GM21423 (cell line): ENCODE data around the gene RNF113A.
"Not testable (repeated sequence)": the region's sequence is repeated elsewhere in the genome, so short reads cannot be mapped to it uniquely, and the experiment has no call there.

Experiments
- ATAC-seq: cut with Tn5 transposase; IDR thresholded peaks from one replicate; pipeline ENCODE4 v1.9.1; 2021; ENCODE audit warnings: mild to moderate bottlenecking, moderate library complexity; ENCODE audit not compliant: unreplicated experiment

RNF113A gene

GRCh38 chrX:119871599-119872395, at the start of gene RNF113A, which contains the start of gene NDUFA1:
Gene RNF113A (minus strand): TSS chrX:119871733. CDS start chrX:119871613, 120 bp downstream.
Gene NDUFA1 (plus strand): TSS chrX:119871832. CDS start chrX:119871912, 80 bp downstream.
- ATAC-seq = peak; percentile 94

DNA sequence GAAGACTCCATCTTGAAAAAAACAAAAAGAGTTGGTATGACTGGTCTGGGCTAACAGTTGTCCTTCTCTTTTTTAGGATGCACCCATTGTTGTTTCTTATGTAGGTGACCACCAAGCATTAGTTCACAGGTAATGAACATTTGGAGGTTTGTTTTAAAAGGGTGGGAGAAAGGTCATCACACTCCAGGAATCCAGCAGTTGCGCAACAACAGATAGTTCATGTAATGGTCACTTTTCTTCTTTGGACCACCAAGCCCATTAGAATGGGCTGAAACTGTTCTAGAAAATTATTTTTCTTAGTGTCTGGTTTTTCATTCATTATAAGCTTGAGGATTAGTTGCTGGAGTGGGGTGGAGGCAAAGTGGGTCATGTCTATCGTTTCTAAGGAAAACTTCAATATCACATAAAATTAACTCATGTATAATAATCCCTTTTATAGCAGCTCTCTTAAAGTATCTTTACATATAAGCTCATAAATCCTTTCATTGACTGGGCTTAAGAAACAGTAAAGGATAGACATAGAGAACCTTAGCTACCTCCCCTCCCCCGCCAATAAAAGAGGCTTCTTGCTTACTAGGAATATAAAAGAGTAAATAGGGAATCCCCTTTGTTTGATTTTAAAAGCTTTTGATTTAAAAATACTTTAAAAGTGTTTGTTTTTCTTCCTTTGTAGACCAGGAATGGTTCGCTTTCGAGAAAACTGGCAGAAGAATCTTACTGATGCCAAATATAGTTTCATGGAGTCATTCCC, 48.5 kb upstream of the RNF113A start:
- no peak for ATAC-seq

- ATAC-seq = no peak
Observed at GRCh38 chrX:119917877-119918276, 46.3 kb upstream of the RNF113A start.

DNA sequence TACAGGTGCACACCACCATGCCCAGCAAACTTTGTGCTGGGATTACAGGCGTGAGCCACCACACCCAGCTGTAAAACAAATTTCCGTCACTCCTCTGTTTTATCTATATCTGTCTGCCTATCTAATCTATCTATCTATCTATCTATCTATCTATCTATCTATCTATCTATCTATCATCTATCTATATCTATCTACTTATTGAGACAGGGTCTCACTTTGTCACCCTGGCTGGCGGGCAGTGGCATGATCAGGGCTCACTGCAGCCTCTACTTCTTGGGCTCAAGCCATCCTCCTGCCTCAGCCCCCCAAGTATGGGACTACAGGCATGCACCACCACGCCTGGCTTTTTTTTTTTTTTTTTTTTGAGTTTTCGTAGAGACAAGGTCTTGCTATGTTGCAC, 44.8 kb upstream of the RNF113A start:
- ATAC-seq = no peak

DNA sequence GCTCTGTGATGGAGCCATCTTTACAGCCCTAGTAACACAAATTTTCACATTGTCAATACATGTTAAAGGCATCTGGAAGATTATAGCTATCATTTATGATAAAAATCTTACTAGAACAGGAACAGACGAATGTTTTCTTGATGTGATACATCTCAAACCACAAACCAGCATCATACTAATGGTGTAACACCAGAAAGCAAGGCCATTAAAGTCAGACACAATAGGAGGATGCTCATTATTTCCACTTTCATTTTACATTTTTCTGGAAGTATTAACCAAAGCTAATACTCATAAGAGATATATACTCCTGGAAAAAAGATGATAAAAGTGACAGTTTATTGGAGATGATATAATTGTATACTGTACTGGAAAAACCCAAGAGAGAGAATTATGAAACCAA, 29.4 kb upstream of the RNF113A start:
- no peak for ATAC-seq

DNA sequence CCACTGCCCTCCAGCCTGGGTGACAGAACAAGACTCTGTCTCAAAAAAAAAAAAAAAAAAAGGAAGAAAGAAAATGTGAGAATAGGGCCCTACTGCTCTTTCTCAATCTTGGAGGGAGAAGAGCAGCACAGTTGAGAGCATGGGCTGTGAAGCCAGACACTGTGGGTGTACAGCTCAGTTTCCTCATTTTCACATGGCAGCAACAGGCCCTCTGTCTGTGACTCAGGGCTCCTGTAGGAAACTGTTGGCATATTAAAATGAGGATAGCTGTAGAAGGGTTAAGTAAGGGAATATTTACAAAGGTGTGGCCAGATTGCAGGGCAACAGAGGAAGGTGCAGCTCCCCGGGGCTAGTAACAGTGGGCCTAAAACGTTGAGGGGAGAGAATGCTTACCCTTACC, 27.6 kb upstream of the RNF113A start:
- no peak for ATAC-seq

DNA sequence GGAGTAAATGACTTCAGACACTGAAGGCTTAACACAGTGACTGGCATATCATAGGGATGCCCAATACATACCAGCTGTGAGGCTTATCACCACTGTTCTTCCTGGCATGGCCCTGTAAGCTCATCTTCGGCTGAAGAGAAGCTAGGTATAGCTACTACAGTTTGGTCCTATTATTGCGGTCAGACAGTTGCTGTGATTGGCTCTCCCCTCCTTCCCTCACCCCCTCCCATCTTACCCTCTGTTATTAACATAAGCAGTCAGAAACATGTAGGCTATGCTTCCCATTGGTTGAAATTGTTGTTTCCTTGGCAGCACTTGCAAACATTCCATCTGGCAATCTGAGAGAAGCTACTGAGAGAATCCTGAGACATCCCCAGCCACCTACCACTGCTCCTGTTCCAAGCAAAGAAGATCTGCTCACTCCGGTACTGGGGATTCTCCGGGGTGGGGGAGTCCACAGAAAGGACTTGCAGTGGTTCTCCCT, 24.4 kb upstream of the RNF113A start, which contains the start of gene AKAP14:
AKAP14 (plus strand) TSS at position 51 of the 484 bp plus-strand sequence. CDS start 7,331 bp downstream, outside the sequence.
- no peak for ATAC-seq

DNA sequence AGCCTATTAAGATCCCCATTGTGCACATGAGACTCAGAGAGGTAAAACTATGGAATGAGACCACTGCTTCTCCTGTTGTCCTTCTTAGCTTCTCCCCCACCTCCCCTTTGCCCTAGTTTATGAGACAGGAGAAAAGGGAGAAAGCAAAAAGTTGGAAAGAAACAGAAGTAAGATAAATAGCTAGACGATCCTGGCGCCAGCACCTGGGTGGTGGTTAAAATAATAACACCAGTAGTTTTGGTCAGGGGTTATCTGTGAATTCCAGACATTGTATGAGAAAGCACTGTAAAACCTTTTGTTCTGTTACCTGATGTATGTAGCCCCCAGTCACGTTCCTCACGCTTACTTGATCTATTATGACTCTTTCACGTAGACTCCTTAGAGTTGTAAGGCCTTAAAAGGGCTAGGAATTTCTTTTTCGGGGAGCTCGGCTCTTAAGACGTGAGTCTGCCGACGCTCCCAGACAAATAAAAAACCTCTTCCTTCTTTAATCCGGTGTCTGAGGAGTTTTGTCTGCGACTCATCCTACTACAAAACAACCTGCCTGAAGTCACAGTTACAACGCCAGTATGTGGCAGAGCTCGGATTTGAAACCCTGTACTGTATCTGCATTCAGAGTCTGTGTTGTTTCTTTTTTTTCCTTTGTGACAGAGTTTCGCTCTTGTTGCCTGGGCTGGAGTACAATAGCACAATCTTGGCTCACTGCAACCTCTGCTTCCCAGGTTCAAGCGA, 20.6 kb upstream of the RNF113A start:
- not testable (repeated sequence) for ATAC-seq

GRCh38 chrX:119890626-119891025, 19.1 kb upstream of the RNF113A start:
- not testable (repeated sequence) for ATAC-seq

DNA sequence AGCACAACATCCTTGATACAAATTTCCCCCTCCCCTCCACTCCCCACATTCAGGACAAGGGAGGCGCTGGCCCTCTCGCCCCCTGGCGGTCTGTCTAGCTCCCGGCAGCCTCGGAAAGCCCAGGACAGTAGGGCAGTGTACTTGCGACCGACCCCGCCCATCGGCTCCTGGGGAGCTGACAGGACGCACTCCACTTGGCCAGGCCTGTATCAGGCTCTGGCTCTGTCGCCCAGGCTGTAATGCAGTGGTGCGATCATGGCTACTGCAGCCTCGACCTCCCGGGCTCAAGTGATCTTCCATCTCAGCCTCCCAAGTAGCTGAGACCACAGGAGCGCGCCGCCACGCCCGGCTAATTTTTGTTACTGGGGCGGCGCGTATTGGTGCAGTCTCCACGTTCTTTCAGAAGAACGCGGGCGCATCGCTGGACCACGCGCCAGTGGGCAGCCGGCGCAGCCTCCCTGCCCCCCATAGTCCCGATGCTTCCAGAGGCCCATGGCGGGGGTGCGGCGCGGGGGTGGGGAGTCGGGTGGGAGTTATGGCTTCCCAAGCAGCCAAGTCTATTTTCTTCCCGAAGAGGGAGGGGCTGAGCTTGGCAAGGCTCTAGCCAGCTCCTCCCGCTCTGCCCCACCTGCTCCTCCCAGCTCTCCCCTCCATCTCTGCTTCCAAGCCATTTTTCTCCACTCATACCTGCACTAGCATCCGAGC, 16.3 kb upstream of the RNF113A start:
- peak; percentile 89 for ATAC-seq

DNA sequence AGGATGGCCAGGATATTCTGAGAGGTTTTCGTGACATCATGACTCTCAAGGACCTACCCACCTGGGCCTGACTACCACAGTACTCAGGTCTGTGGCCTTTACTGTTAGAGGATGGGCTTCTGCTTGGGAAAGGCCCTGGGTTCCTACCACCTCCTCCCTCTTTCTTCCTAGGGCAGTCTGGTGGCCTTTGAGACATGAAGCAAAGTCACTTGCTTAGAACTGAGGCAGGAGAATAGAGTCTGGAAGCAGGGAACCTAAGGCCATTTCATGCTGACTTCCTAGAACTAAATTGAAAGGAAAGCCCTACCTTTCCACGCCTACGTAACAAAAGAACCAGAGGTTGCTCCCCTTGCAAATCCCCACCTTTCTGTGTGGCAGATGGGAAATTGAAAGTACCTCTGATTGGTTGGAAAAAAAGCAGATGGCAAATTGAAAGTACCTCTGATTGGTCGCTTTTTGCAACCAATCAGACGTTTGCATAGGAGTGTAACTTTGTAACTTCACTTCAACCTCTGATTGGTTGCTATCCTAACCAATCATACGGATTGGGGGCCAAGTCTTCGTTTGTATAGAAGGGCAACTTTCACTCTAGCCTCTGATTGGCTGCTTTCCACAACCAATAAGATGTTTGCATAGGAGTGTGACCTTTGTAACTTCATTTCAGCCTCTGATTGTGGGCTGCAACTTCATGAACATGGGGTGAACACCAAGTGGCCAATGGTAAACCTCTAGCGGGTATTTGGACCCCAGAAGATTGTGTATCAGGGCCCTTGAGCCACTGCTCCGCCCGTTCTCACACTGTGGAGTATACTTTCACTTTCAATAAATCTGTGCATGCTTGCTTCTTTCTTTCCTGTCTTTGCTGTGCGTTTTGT, 14.3 kb upstream of the RNF113A start:
- no peak for ATAC-seq

DNA sequence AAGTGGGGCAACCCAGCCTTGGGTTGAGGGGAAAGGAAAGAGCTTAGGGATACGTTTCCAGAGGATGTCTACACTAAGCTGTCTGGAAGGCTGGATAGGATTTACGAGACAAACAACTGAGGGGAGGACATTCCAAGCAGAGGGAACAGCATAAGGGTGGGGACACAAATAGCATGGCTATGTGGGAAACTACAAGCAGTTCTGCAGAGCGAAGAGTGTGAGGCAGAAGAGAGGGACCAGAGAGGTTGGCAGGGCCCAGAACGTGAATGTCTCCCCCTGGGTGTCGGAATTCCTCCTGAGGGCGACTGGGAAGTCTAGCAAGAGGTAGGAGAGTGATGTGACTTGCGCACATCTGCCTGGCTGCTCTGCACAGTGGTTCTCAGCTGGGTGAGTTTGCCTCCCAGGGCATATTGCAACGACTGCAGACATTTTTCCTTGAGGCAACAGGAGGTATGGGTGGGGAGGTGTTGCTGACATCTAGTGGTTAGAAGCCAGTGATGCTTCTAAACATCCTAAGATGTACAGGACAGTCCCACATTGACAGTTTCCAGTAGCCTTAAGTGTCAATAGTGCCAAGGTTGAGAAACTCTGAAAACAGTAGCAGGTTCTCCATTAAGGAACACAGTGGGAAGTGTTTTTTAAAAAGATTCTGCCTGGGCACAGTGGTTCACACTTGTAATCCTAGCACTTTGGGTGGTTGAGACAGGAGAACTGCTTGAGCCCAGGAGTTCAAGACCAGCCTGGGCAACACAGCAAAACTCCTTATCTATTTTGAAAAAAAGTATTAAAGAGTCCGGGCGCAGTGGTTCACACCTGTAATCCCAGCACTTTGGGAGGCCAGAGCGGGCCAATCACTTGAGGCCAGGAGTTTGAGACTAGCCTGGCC, 9.3 kb upstream of the RNF113A start:
- peak; percentile 78 for ATAC-seq

GRCh38 chrX:119880076-119880475, 8.5 kb upstream of the RNF113A start:
- peak; percentile 44 for ATAC-seq

GRCh38 chrX:119878740-119879139, 7.2 kb upstream of the RNF113A start:
- ATAC-seq = no peak

DNA sequence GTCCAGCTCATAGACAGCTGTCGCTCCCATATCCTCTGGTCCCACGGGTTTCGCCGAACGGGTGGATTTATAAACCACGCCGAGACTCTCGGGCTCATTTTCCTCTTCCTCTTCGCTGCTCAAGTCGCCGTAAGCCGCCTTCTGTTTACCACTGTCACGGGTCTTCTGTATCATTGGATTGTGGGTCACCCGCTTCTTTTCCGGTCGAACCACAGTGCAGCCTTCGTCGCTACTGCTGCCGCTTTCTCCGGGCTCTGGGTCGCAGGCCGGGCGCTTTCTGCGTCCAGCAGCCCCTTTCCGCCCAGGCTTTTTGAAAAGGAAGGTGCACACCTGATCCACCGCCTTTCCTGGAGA, 311 bp downstream of the RNF113A start:
- peak; percentile 49 for ATAC-seq

DNA sequence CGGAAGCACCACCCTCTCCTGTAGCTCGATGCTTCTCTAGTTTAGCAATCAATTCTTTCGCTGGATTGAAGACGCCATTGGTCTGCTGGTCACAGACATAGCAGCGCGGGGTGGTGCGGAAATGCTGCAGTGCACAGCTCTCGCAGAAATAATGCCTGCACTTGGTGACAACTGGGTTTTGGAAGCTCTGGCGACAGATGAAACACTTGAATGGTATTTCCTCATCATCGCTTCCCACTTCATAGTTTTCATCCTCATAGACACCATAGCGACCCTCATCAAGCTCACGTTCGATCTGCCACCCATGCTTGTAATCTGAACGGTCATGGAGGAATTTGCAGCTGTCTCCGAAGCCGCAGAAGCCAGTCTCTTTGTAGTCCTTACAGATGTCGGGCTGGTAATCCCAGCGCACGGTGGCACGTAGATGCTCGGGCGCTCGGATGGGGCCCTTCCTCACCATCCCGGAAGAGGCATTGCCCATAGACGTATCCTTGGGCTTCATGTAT, 854 bp downstream of the RNF113A start:
- peak; percentile 17 for ATAC-seq

- no peak for ATAC-seq
Observed at GRCh38 chrX:119853444-119853843, 18.1 kb downstream of the RNF113A start.
